ENCODE measurements around the gene SLC5A11. TPM values are rescaled to one million over a fixed set of nuclear protein-coding genes. Genes with fewer than 3 reads are reported as not detected.

Gene SLC5A11
- total RNA-seq, 1 donor from 2014 or later = not detected

DNA sequence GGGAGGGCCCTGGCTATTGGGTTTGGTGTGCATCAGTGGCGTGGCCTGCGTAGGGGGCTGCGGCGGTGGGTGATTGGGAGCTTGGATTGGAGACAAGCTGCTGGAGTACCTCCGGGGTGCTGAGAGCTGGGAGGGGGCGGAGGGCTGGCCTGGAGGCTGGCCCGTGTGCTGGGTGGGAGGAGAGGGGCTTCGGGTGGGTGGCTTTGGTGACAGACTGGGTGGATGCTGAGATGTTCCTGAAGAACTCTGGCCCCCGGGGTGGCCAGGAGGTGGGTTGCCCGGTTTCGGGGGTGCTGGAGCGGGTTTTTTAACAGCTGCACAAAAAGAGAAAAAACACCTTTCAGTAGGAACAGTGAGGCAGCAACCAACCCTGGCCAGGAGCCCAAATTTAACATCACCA is 85.3 kb downstream of the SLC5A11 start:
- DNase-seq (ENCODE audit: low spot score) = no peak
- TF ChIP-seq, protein P1, sequence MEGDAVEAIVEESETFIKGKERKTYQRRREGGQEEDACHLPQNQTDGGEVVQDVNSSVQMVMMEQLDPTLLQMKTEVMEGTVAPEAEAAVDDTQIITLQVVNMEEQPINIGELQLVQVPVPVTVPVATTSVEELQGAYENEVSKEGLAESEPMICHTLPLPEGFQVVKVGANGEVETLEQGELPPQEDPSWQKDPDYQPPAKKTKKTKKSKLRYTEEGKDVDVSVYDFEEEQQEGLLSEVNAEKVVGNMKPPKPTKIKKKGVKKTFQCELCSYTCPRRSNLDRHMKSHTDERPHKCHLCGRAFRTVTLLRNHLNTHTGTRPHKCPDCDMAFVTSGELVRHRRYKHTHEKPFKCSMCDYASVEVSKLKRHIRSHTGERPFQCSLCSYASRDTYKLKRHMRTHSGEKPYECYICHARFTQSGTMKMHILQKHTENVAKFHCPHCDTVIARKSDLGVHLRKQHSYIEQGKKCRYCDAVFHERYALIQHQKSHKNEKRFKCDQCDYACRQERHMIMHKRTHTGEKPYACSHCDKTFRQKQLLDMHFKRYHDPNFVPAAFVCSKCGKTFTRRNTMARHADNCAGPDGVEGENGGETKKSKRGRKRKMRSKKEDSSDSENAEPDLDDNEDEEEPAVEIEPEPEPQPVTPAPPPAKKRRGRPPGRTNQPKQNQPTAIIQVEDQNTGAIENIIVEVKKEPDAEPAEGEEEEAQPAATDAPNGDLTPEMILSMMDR (IDR thresholded peaks at IDR 0.05; ENCODE audit: unreplicated experiment) = no peak
- H3K27me3 Mint-ChIP-seq (ENCODE audit: unreplicated experiment) = peaks cover 6% of the 10 kb centered on the region
- H3K4me3 Mint-ChIP-seq (ENCODE audit: unreplicated experiment) = no peak overlapping the region
- H3K36me3 Mint-ChIP-seq (ENCODE audit: low read depth, unreplicated experiment) = peaks cover 41% of the 10 kb centered on the region
- peaks cover 4% of the 10 kb centered on the region for H3K4me1 Mint-ChIP-seq (ENCODE audit: unreplicated experiment)
- H3K27ac Mint-ChIP-seq (ENCODE audit: unreplicated experiment) = no peak overlapping the region
- no peaks in the 10 kb centered on the region for H3K9me3 Mint-ChIP-seq (ENCODE audit: unreplicated experiment)

- Mint-ChIP-seq H3K9me3 (ENCODE audit: unreplicated experiment) (no peaks in the 10 kb centered on the region), H3K27ac (ENCODE audit: unreplicated experiment) (no peak overlapping the region), H3K4me1 (ENCODE audit: unreplicated experiment) (peaks cover 4% of the 10 kb centered on the region)
Measured at GRCh38 chr16:24935336-24935735, 89.6 kb downstream of the SLC5A11 start.

GRCh38 chr16:24936151-24936550 is 90.4 kb downstream of the SLC5A11 start:
- Mint-ChIP-seq H3K36me3 (ENCODE audit: low read depth, unreplicated experiment) (peaks cover 44% of the 10 kb centered on the region), H3K4me1 (ENCODE audit: unreplicated experiment) (peaks cover 4% of the 10 kb centered on the region), H3K9me3 (ENCODE audit: unreplicated experiment) (no peaks in the 10 kb centered on the region), H3K27me3 (ENCODE audit: unreplicated experiment) (peaks cover 3% of the 10 kb centered on the region), H3K27ac (ENCODE audit: unreplicated experiment) (no peak overlapping the region), H3K4me3 (ENCODE audit: unreplicated experiment) (no peak overlapping the region)
- TF ChIP-seq, protein P1 (IDR thresholded peaks at IDR 0.05; ENCODE audit: unreplicated experiment) = no peak
- DNase-seq (ENCODE audit: low spot score) = no peak

More at GRCh38 chr16:24935336-24935735, 89.6 kb downstream of the SLC5A11 start:
- H3K27me3 Mint-ChIP-seq (ENCODE audit: unreplicated experiment) = peaks cover 3% of the 10 kb centered on the region
- TF ChIP-seq, protein P1 (IDR thresholded peaks at IDR 0.05; ENCODE audit: unreplicated experiment) = no peak
- peaks cover 40% of the 10 kb centered on the region for H3K36me3 Mint-ChIP-seq (ENCODE audit: low read depth, unreplicated experiment)
- H3K4me3 Mint-ChIP-seq (ENCODE audit: unreplicated experiment) = no peak overlapping the region
- DNase-seq (ENCODE audit: low spot score) = no peak

- no peaks in the 10 kb centered on the region for H3K27me3 Mint-ChIP-seq (ENCODE audit: unreplicated experiment)
- no peak for DNase-seq (ENCODE audit: low spot score)
Measured at GRCh38 chr16:24939224-24939623, 93.5 kb downstream of the SLC5A11 start.

GRCh38 chr16:24939738-24940137 is 94.0 kb downstream of the SLC5A11 start:
- Mint-ChIP-seq H3K27ac (ENCODE audit: unreplicated experiment) (no peak overlapping the region), H3K36me3 (ENCODE audit: low read depth, unreplicated experiment) (peaks cover 32% of the 10 kb centered on the region), H3K4me1 (ENCODE audit: unreplicated experiment) (peaks cover 4% of the 10 kb centered on the region), H3K27me3 (ENCODE audit: unreplicated experiment) (no peaks in the 10 kb centered on the region), H3K4me3 (ENCODE audit: unreplicated experiment) (no peak overlapping the region), H3K9me3 (ENCODE audit: unreplicated experiment) (no peaks in the 10 kb centered on the region)
- no peak for DNase-seq (ENCODE audit: low spot score)
- TF ChIP-seq, protein P1 (IDR thresholded peaks at IDR 0.05; ENCODE audit: unreplicated experiment) = no peak

More at GRCh38 chr16:24939224-24939623, 93.5 kb downstream of the SLC5A11 start:
- H3K27ac Mint-ChIP-seq (ENCODE audit: unreplicated experiment) = no peak overlapping the region
- H3K36me3 Mint-ChIP-seq (ENCODE audit: low read depth, unreplicated experiment) = peaks cover 36% of the 10 kb centered on the region
- peaks cover 4% of the 10 kb centered on the region for H3K4me1 Mint-ChIP-seq (ENCODE audit: unreplicated experiment)
- no peak overlapping the region for H3K4me3 Mint-ChIP-seq (ENCODE audit: unreplicated experiment)
- H3K9me3 Mint-ChIP-seq (ENCODE audit: unreplicated experiment) = no peaks in the 10 kb centered on the region
- TF ChIP-seq, protein P1 (IDR thresholded peaks at IDR 0.05; ENCODE audit: unreplicated experiment) = no peak

Data from endothelial cell (in vitro differentiated cells).